Neuronal stem cell (in vitro differentiated cells): Measurements from ENCODE around the gene PPP1R15B.
A peak's percentile ranks its signal among the peaks of the same experiment; 100 is the strongest.

ENCODE experiments used
- DNase-seq: peaks from one replicate; pipeline ENCODE4 v3.0.0-alpha.2; 2013; ENCODE audit warnings: low spot score
- H2AFZ ChIP-seq: one replicate; pipeline ENCODE4 v1.6.1; 2013; ENCODE audit warnings: mild to moderate bottlenecking, low read length, inconsistent platforms
- H2AK5ac ChIP-seq: 2 replicates; pipeline ENCODE4 v1.6.1; 2013; ENCODE audit warnings: low read depth, mild to moderate bottlenecking, inconsistent platforms, low read length, moderate library complexity, mixed read lengths
- H2BK120ac ChIP-seq: 2 replicates; pipeline ENCODE4 v1.6.1; 2013; ENCODE audit warnings: low read depth, mild to moderate bottlenecking, inconsistent platforms, low read length, moderate library complexity, mixed read lengths
- H2BK12ac ChIP-seq: one replicate; pipeline ENCODE4 v1.6.1; 2013; ENCODE audit warnings: low read length, inconsistent platforms
- H2BK15ac ChIP-seq: 2 replicates; pipeline ENCODE4 v1.6.1; 2013; ENCODE audit warnings: mild to moderate bottlenecking, low read length, inconsistent platforms, mixed read lengths
- H2BK5ac ChIP-seq: one replicate; pipeline ENCODE4 v1.6.1; 2013; ENCODE audit warnings: inconsistent platforms, mild to moderate bottlenecking, low read length, moderate library complexity
- H3K14ac ChIP-seq: one replicate; pipeline ENCODE4 v1.6.1; 2013; ENCODE audit warnings: low read length, inconsistent platforms
- H3K18ac ChIP-seq: 2 replicates; pipeline ENCODE4 v1.6.1; 2013; ENCODE audit warnings: low read length, inconsistent platforms
- H3K23ac ChIP-seq: 2 replicates; pipeline ENCODE4 v1.6.1; 2013; ENCODE audit warnings: low read depth, mild to moderate bottlenecking, mixed read lengths, low read length, inconsistent platforms; ENCODE audit not compliant: poor library complexity
- H3K27ac ChIP-seq: replicated peaks from 3 replicates; pipeline ENCODE4 v1.5.1; 2013; ENCODE audit warnings: low read length, inconsistent platforms
- H3K27me3 ChIP-seq, 3 experiments: 2 replicates each; pipeline ENCODE4 v1.6.1; 2013; ENCODE audit warnings: low read length in 3 of 3, mild to moderate bottlenecking in 2 of 3, inconsistent platforms in 1 of 3, low read depth in 1 of 3, mixed read lengths in 1 of 3, moderate library complexity in 1 of 3; ENCODE audit not compliant: control insufficient read depth in 3 of 3, insufficient read depth in 3 of 3
- H3K36me3 ChIP-seq, 2 donors: replicated peaks in 1 of 2; 2 replicates each; pipeline ENCODE4 v1.6.1; 2013; ENCODE audit warnings: low read length in 2 of 2; ENCODE audit not compliant: control insufficient read depth in 2 of 2, insufficient read depth in 2 of 2
- H3K4ac ChIP-seq: 2 replicates; pipeline ENCODE4 v1.6.1; 2013; ENCODE audit warnings: inconsistent platforms, mild to moderate bottlenecking, low read length, moderate library complexity
- H3K4me1 ChIP-seq, 2 donors: 1 replicate in 1 of 2; 2 replicates in 1 of 2; pipeline ENCODE4 v1.6.1; 2013; ENCODE audit warnings: low read length in 2 of 2, low read depth in 1 of 2; ENCODE audit not compliant: control insufficient read depth in 2 of 2, insufficient read depth in 1 of 2
- H3K4me2 ChIP-seq: one replicate; pipeline ENCODE4 v1.6.1; 2013; ENCODE audit warnings: mild to moderate bottlenecking, low read length, inconsistent platforms; ENCODE audit not compliant: insufficient read depth, poor library complexity, severe bottlenecking
- H3K4me3 ChIP-seq, 2 donors: 2 replicates each; pipeline ENCODE4 v1.5.1; 2013; ENCODE audit warnings: low read length in 2 of 2, mild to moderate bottlenecking in 2 of 2, inconsistent platforms in 1 of 2, moderate library complexity in 1 of 2
- H3K79me1 ChIP-seq: one replicate; pipeline ENCODE4 v1.6.1; 2013; ENCODE audit warnings: low read depth, mild to moderate bottlenecking, inconsistent platforms, low read length, moderate library complexity
- H3K9ac ChIP-seq: one replicate; pipeline ENCODE4 v1.6.1; 2013; ENCODE audit warnings: mild to moderate bottlenecking, low read depth, low read length, inconsistent platforms; ENCODE audit not compliant: poor library complexity
- H3K9me3 ChIP-seq, 2 donors: replicated peaks in 1 of 2; 2 replicates each; pipeline versions ENCODE3 to v1.6.1; 2013; ENCODE audit warnings: low read length in 2 of 2, mild to moderate bottlenecking in 2 of 2, inconsistent platforms in 1 of 2, low read depth in 1 of 2, mixed read lengths in 1 of 2, moderate library complexity in 1 of 2; ENCODE audit not compliant: control insufficient read depth in 2 of 2, insufficient read depth in 1 of 2
- H4K8ac ChIP-seq: one replicate; pipeline ENCODE4 v1.6.1; 2013; ENCODE audit warnings: low read depth, mild to moderate bottlenecking, inconsistent platforms, low read length, moderate library complexity
- H4K91ac ChIP-seq: one replicate; pipeline ENCODE4 v1.6.1; 2013; ENCODE audit warnings: low read length, low read depth, mild to moderate bottlenecking, inconsistent platforms; ENCODE audit not compliant: poor library complexity
- WGBS, 2 donors: extraction: QIAGEN DNeasy Blood & Tissue Kit; methylation state at CpG; one replicate each; pipeline ENCODE4 v1.1.7; 2013; ENCODE audit warnings: missing lambda C conversion rate in 2 of 2, mixed read lengths in 1 of 2; ENCODE audit not compliant: insufficient read length in 2 of 2, insufficient replicate concordance in 1 of 2; ENCODE audit errors: extremely low coverage in 2 of 2; 5-methylcytosine and 5-hydroxymethylcytosine counted together

PPP1R15B gene

DNA sequence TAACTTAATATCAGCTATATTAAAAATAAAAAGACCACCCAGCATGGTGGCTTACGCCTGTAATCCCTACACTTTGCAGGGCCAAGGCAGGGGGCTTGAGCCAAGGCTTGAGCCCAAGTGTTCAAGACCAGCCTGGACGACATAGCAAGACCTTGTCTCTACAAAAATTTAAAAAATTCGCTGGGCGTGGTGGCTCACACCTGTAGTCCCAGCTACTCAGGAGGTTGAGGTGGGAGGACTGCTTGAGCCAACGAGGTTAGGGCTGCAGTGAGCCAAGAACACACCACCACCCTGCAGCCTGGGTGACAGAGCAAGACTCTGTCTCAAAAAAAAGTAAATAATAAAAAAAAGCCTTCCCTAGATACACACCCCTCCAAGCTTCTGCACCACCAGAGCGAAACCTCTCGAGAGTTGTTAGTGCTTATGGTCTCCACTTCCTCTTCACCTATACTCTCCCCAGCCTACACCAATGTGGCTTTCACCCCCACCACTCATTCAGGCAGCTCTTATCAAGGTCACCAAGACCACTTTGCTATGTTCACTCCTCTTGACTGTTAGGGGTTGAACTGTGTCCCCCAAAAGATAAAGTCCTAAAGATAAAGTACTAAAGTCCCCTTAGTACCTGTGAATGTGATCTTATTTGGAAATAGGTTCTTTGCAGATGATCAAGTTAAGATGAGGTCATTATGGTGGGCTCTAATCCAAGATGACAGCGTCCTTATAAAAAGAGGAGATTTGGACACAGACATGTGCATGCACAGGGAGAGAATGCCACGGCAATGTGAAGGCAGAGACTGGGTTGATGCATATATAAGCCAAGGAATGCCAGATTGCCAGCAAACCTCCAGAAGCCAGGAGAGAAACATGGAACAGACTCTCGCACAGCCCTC, 6.8 kb upstream of the PPP1R15B start:
- Histone ChIP-seq H2AK5ac (no peak overlapping the region), H2BK15ac (no peak overlapping the region), H3K79me1 (no peaks in the 10 kb centered on the region), H4K8ac (no peak overlapping the region), H3K4me2 (no peak overlapping the region), H3K36me3 (peaks cover 3 to 24% of the 10 kb centered on the region in 2 donors), H3K4me3 (no peak overlapping the region), H3K27me3 (no peaks in the 10 kb centered on the region), H3K14ac (no peak overlapping the region), H2BK12ac (no peak overlapping the region), H3K4me1 (peaks cover 0 to 15% of the 10 kb centered on the region in 2 donors), H3K9ac (no peak overlapping the region), H2BK120ac (no peak overlapping the region), H3K27ac (no peak overlapping the region), H3K18ac (no peak overlapping the region), H2AFZ (no peak overlapping the region), H2BK5ac (no peak overlapping the region), H3K9me3 (no peaks in the 10 kb centered on the region), H4K91ac (no peak overlapping the region), H3K4ac (no peak overlapping the region), H3K23ac (no peak overlapping the region)
- DNase-seq: no peak
- WGBS, 2 donors: no CpG with 5 or more reads among the region's 10 CpGs

DNA sequence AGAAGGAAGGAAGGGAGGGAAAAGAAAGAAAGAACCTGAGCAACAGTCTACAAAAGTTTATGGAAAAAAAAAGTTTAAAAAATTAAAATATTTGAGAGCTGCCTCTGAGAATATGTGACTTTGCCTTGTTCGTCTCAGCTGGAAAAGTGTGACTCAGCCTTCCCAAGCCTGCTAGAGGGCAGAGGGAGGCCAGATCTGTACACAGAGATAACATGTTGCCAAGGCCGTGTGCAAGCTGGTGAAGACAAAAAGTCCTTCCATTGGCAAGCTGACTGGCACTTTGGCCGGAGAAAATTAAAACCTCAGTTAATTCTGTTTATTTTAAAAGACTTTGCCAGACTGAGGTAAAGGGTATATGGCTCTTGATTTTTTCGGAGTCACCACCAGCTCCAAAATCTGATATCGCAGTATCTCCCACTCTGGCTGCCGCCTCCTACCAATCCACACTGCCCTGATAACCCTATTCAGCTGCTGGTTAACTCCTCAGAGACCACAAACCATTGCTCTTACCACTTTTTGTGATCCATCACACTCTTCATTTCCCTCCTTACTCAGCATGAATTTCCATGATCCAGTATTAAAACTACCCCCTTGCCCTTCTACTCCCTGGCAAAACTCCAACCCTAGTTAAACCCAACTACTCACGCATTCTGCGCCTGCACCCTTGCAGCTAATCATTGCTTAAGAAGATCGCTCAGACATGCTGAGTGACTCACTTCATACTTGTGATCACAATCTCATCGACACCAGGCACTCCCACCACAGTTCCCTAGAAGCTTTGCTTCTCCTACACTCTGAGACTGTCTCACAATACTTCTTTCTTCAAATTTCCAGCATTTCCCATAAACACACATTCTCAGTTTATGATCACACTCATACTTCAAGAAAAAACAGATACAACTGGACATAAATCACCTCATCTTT, 5.7 kb upstream of the PPP1R15B start:
- no peak overlapping the region for H3K4me3 ChIP-seq
- no peak for DNase-seq
- peak overlapping the region; percentile 11 for H3K23ac ChIP-seq

DNA sequence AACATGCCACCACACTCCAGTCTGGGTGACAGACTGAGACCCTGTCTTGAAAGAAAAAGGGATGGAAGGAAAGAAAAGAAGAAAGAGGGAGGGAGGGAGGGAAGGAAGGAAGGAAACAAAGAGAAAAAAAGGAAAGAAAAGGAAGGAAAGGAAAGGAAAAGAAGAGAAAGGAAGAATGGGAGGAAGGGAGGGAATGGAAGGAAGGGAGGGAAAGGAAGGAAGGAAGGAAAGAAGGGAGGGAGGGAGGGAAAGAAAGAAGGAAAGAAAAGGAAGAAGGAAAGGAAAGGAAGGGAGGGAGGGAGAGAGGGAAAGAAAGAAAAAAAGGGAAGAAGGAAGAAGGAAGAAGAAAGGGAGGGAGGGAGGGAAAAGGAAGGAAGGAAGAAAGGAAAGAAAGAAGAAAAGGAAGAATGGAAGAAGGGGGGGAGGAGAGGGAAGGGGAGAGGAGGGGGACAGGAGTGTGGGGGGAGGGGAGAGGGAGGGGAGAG, 5.0 kb upstream of the PPP1R15B start:
- no peaks in the 10 kb centered on the region for H3K9me3 ChIP-seq
- no peak overlapping the region for H2AK5ac ChIP-seq

More for the DNA sequence above, 5.7 kb upstream of the PPP1R15B start:
- no peak overlapping the region for H3K4me2 ChIP-seq
- no peak overlapping the region for H3K9ac ChIP-seq
- H3K27ac ChIP-seq: no peak overlapping the region
- no peaks in the 10 kb centered on the region for H3K9me3 ChIP-seq
- H4K91ac ChIP-seq: no peak overlapping the region
- H3K4me1 ChIP-seq: peaks cover 0 to 15% of the 10 kb centered on the region in 2 donors
- H2BK15ac ChIP-seq: no peak overlapping the region
- H3K14ac ChIP-seq: no peak overlapping the region
- H3K79me1 ChIP-seq: no peaks in the 10 kb centered on the region
- H4K8ac ChIP-seq: no peak overlapping the region
- no peak overlapping the region for H3K4ac ChIP-seq
- peaks cover 3 to 15% of the 10 kb centered on the region in 2 donors for H3K36me3 ChIP-seq
- H2BK120ac ChIP-seq: no peak overlapping the region
- no peak overlapping the region for H2BK5ac ChIP-seq
- no peak overlapping the region for H2BK12ac ChIP-seq
- H2AFZ ChIP-seq: no peak overlapping the region
- H3K18ac ChIP-seq: no peak overlapping the region
- WGBS, 2 donors: no CpG with 5 or more reads among the region's 10 CpGs
- no peaks in the 10 kb centered on the region for H3K27me3 ChIP-seq
- H2AK5ac ChIP-seq: no peak overlapping the region

DNA sequence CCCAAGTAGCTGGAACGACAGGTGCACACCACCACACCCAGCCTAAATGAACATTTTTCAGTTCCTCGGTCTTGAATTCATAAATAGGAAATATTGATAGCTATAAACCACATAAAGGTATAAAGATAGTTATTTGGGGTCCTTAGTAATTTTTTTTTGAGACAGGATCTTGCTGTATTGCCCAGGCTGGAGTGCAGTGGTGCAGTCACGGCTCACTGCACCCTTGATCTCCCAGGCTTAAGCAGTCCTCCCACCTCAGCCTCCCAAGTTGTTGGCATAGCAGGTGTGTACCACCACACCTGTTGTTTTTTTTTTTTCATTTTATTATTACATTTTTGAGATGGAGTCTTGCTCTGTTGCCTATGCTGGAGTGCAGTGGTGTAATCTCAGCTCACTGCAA, 3.7 kb upstream of the PPP1R15B start:
- no peak overlapping the region for H2AFZ ChIP-seq
- WGBS, 2 donors: no CpG with 5 or more reads among the region's 3 CpGs

More for the DNA sequence above, 5.0 kb upstream of the PPP1R15B start:
- Histone ChIP-seq H3K4me3 (no peak overlapping the region), H3K27ac (no peak overlapping the region), H3K9ac (no peak overlapping the region), H3K79me1 (no peaks in the 10 kb centered on the region), H3K18ac (no peak overlapping the region), H2AFZ (no peak overlapping the region), H3K14ac (no peak overlapping the region), H2BK12ac (no peak overlapping the region), H2BK120ac (no peak overlapping the region), H3K4me2 (no peak overlapping the region), H3K36me3 (peaks cover 3 to 9% of the 10 kb centered on the region in 2 donors), H4K91ac (no peak overlapping the region), H3K4me1 (peaks cover 0 to 15% of the 10 kb centered on the region in 2 donors), H4K8ac (no peak overlapping the region), H2BK15ac (no peak overlapping the region), H2BK5ac (no peak overlapping the region), H3K4ac (no peak overlapping the region), H3K23ac (no peak overlapping the region), H3K27me3 (no peaks in the 10 kb centered on the region)
- no peak for DNase-seq

More for the DNA sequence above, 3.7 kb upstream of the PPP1R15B start:
- H3K27ac ChIP-seq: no peak overlapping the region
- H2BK15ac ChIP-seq: no peak overlapping the region
- DNase-seq: no peak
- no peak overlapping the region for H2BK120ac ChIP-seq
- no peak overlapping the region for H3K23ac ChIP-seq
- H3K4me2 ChIP-seq: no peak overlapping the region
- no peak overlapping the region for H3K4ac ChIP-seq
- H3K18ac ChIP-seq: no peak overlapping the region
- no peaks in the 10 kb centered on the region for H3K79me1 ChIP-seq
- peaks cover 0 to 15% of the 10 kb centered on the region in 2 donors for H3K4me1 ChIP-seq
- H3K9me3 ChIP-seq: no peaks in the 10 kb centered on the region
- H3K14ac ChIP-seq: no peak overlapping the region
- H3K4me3 ChIP-seq: no peak overlapping the region
- H4K91ac ChIP-seq: no peak overlapping the region
- no peak overlapping the region for H2BK5ac ChIP-seq
- H4K8ac ChIP-seq: no peak overlapping the region
- no peak overlapping the region for H2AK5ac ChIP-seq
- H3K27me3 ChIP-seq: no peaks in the 10 kb centered on the region
- H3K9ac ChIP-seq: no peak overlapping the region
- peaks cover 0 to 2% of the 10 kb centered on the region in 2 donors for H3K36me3 ChIP-seq
- no peak overlapping the region for H2BK12ac ChIP-seq
